ENCODE data around the gene PEA15. TPM values are rescaled to one million over a fixed set of nuclear protein-coding genes. Genes with fewer than 3 reads are reported as not detected.
A peak's percentile ranks its signal among the peaks of the same experiment; 100 is the strongest.

The PEA15 gene
- total RNA-seq, 2 experiments from 2014 or later = 29.3 to 32.5 TPM

DNA sequence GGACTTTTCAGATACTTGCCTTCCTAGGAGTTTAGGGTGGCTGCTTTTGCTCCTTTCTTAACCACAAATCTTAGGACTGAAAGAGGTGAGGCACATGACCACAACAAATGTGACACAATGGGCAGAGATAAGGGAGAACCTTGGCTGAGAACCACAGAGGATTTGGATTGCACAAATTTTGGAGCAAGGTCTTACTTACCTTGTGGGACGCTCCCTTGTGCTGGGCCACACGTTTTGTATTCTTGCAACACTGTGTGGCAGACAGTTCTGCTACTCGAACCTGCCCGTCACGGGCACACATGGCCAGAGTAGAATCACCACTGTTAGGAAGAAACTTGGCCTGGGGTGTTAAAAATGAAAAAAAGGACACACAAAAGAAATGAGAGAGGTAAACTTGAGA, 33.2 kb downstream of the PEA15 start:
- ChIA-PET CTCF (interaction anchor here (0.9 to 5.5 kb wide), 3 partner anchors 13 to 116 kb away, joined by 3 to 26 read pairs (median 3); no protein-coding TSS in a partner anchor), POLR2A (no interaction called here)
- no peaks in the 10 kb centered on the region for H3K9me3 Mint-ChIP-seq
- peaks cover 1% of the 10 kb centered on the region for H3K4me1 Mint-ChIP-seq
- H3K27me3 Mint-ChIP-seq = no peaks in the 10 kb centered on the region
- peaks cover 52% of the 10 kb centered on the region for H3K36me3 Mint-ChIP-seq (ENCODE audit: low read depth)
- no peak for DNase-seq
- no peak overlapping the region for H3K27ac Mint-ChIP-seq
- H3K4me3 Mint-ChIP-seq = no peak overlapping the region

DNA sequence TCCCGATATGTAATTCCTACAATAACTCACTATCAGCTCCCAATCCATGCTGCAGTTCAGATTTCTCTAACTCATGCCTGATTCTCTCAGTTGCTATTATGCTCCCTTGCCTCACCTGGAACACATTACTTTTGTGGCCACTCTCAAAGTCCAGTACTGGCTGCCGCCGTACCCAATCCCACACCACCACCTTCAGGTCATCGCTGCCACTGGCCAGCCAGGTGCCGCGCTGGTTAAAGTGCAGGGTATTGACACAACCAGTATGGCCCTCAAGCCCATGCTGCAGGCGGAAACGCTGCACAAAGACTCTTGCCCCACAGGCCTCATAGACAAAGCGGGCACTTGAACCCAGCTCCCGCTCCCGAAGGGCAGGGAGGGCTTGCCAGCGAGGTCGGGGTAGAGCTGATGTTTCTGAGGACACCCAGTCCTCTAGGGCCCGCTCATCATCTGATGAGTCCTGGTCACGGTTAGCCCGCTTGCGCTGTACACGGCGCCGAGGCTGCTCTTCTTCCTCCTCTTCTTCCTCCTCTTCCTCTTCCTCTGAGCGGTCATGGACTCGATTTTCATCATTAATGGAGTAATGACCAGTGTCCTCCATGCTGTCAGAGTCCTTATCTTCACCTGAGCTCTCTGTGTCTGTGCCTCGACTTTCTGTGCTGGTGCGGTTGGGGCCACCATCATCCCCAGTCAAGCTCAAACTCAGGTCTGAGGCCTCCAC, 34.6 kb downstream of the PEA15 start:
- POLR2A ChIA-PET = no interaction called here

DNA sequence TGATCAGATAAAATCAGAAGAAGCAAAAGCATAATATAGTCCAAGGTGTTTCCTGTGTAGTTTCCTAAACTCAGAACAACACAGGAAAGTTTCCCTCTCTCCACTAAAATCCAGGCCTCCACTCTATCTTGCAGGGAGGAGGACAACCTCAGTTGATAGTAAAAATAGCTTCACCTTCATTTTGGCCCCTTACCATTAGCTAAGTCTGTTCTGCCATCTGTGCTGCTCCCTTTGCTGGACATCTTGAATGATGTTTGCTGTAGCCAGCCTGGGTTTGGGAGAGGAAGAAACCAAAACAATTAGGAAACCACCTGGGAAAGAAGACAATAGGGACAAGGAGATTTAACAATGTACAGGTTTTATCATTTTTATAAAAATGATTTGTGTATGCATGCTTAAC, 38.6 kb downstream of the PEA15 start:
- POLR2A ChIA-PET = no interaction called here
- H3K27ac Mint-ChIP-seq = no peak overlapping the region
- peaks cover 31% of the 10 kb centered on the region for H3K36me3 Mint-ChIP-seq (ENCODE audit: low read depth)
- no peak for DNase-seq
- no peaks in the 10 kb centered on the region for H3K4me1 Mint-ChIP-seq
- CTCF ChIA-PET = interaction anchor here (0.6 to 5.5 kb wide), 8 partner anchors 8 to 189 kb away, joined by 3 to 26 read pairs (median 5); partner anchors contain the start of gene CASQ1
- no peak overlapping the region for H3K4me3 Mint-ChIP-seq
- no peaks in the 10 kb centered on the region for H3K9me3 Mint-ChIP-seq
- H3K27me3 Mint-ChIP-seq = no peaks in the 10 kb centered on the region

More for the DNA sequence above, 34.6 kb downstream of the PEA15 start:
- peaks cover 1% of the 10 kb centered on the region for H3K4me1 Mint-ChIP-seq
- peaks cover 52% of the 10 kb centered on the region for H3K36me3 Mint-ChIP-seq (ENCODE audit: low read depth)
- no peaks in the 10 kb centered on the region for H3K9me3 Mint-ChIP-seq
- no peak overlapping the region for H3K4me3 Mint-ChIP-seq
- DNase-seq = no peak
- no peaks in the 10 kb centered on the region for H3K27me3 Mint-ChIP-seq
- H3K27ac Mint-ChIP-seq = no peak overlapping the region
- CTCF ChIA-PET = interaction anchor here (0.8 to 5.5 kb wide), 4 partner anchors 11 to 115 kb away, joined by 3 to 26 read pairs (median 4); partner anchors contain the start of gene DCAF8

DNA sequence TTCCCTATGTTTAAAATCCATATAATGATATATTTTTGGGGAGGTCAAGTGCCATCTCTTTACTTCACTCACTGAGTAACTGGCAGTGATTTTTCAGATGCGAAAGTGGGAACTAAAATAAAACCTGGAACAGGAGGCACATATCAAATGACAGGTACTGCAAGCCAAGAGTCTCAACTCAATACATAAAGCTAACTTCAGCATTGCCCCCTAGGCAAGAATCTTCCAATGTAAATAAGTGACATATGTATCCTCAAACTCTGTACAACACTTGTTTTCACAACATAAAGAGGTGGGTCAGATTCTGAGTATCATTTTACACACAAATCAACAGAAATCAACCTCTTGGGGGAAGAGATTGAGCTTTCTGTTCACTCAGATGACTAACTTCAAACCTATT, 39.0 kb downstream of the PEA15 start:
- H3K9me3 Mint-ChIP-seq = no peaks in the 10 kb centered on the region
- no peak overlapping the region for H3K27ac Mint-ChIP-seq
- no peaks in the 10 kb centered on the region for H3K4me1 Mint-ChIP-seq
- H3K4me3 Mint-ChIP-seq = no peak overlapping the region
- peaks cover 27% of the 10 kb centered on the region for H3K36me3 Mint-ChIP-seq (ENCODE audit: low read depth)
- POLR2A ChIA-PET = no interaction called here
- CTCF ChIA-PET = interaction anchor here (0.6 to 5.5 kb wide), 7 partner anchors 7 to 190 kb away, joined by 3 to 26 read pairs (median 5); no protein-coding TSS in a partner anchor
- no peaks in the 10 kb centered on the region for H3K27me3 Mint-ChIP-seq
- DNase-seq = no peak

DNA sequence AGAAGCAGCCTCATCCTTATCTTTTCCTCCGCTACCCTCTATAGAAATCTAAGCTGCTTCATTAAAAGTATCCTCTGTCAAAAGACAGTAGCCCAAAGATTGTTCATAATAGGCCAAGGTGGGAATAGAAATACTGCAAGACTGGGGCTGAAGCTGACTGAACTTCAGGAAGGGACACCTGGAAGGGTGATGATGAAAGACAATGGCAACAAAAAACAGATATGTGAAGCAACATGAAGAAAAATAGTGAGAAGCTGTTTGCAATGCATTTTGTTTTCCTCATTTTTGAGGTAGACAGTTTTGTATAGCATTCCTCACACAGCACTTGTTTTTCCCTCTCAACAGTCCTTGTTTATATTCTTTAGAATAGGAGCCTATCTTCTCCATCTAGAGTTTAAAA, 40.2 kb downstream of the PEA15 start:
- Mint-ChIP-seq H3K27me3 (no peaks in the 10 kb centered on the region), H3K4me3 (no peak overlapping the region), H3K9me3 (no peaks in the 10 kb centered on the region), H3K36me3 (ENCODE audit: low read depth) (peaks cover 17% of the 10 kb centered on the region), H3K27ac (no peak overlapping the region), H3K4me1 (no peaks in the 10 kb centered on the region)
- POLR2A ChIA-PET = no interaction called here
- no peak for DNase-seq
- CTCF ChIA-PET = interaction anchor here (1.3 to 1.8 kb wide), 2 partner anchors 15 to 26 kb away, joined by 3 read pairs; no protein-coding TSS in a partner anchor

DNA sequence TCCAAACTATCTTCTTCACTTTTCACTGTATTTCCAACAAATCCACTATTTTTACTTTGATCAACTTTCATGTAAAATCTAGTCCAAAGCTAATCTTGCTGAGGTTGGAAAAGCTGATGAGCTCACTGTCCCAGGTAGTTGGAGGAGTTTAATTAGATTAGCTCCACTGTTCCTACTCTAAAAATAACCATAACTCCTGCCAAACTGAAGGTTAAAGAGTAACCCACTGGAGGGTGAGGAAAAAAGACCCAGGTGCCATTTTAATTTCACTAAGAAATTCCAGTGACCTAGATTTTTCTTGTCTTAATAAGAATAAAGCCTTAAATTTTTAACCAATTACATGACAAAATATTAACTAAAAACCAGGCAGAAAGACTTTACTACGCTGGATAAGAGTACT, 41.9 kb downstream of the PEA15 start:
- Mint-ChIP-seq H3K4me1 (peaks cover 2% of the 10 kb centered on the region), H3K27me3 (no peaks in the 10 kb centered on the region), H3K9me3 (no peaks in the 10 kb centered on the region), H3K36me3 (ENCODE audit: low read depth) (peaks cover 14% of the 10 kb centered on the region), H3K4me3 (no peak overlapping the region), H3K27ac (no peak overlapping the region)
- POLR2A ChIA-PET = no interaction called here
- DNase-seq = no peak
- CTCF ChIA-PET = interaction anchor here (1.0 to 1.8 kb wide), 5 partner anchors 13 to 54 kb away, joined by 3 to 6 read pairs (median 3); partner anchors contain the start of gene DCAF8

DNA sequence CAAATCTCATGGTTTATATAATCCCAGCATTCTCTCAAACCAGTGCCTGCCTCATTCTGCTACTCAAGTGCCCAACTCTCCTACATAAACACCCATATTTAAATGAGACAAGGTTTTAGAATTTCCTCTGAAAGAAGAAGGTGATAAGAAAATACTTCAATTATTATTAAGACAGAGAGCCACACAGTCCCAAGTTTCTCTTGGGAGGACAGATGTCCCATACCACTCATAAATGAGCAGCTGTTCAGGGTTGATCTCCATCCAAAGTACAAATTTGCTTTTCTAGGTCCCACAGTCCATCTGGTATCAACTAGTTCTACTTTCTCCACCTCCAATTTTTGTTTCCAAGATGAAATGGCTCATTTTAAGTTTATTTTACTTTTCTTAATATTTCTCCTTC, 45.8 kb downstream of the PEA15 start:
- Mint-ChIP-seq H3K4me3 (no peak overlapping the region), H3K27ac (no peak overlapping the region)

DNA sequence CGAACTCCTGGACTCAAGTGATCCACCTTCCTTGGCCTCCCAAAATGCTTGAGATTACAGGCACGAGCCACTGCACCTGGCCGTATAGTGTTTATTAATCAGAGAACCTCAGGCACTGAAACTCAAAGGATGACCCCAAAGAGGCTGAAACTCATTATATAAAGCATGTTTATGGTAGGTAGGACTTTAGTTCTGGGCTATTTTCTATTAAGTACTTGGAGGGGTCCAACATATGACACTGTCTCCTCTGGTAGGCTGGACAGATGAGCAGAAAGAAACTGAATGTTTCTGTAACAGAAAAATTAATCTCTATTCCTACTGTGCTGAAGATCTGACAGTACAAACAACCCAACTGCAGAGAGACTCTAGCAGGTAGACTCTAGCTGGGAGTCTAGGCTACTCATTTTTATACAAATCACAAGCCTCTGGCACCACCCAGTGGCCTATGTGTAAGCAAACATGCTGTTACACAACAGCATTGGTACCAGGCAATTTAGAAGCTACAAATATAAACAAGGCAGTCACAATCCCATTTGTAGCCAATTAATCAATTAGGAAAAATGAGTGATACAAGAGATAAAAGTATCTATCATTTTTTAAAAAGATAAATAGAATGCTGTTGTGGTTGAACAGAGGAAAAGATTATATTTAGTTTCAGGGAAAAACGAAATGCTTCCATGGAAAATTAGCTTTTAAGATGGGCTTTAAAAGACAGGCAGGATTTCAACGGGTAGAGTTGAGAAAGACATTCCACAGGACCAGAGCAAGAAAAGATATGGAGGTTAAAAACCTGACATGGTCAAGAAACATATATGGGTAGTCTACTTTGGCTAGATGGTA, 46.7 kb downstream of the PEA15 start:
- H3K4me3 Mint-ChIP-seq = no peak overlapping the region
- peak; percentile 74 for DNase-seq
- POLR2A ChIA-PET = no interaction called here
- H3K27me3 Mint-ChIP-seq = no peaks in the 10 kb centered on the region
- CTCF ChIA-PET = interaction anchor here (0.6 to 3.0 kb wide), 26 partner anchors 9 to 580 kb away, joined by 3 to 26 read pairs (median 4); partner anchors contain the start of gene DCAF8
- H3K36me3 Mint-ChIP-seq (ENCODE audit: low read depth) = peaks cover 5% of the 10 kb centered on the region
- H3K4me1 Mint-ChIP-seq = peaks cover 8% of the 10 kb centered on the region
- H3K9me3 Mint-ChIP-seq = no peaks in the 10 kb centered on the region
- no peak overlapping the region for H3K27ac Mint-ChIP-seq

More for the DNA sequence above, 45.8 kb downstream of the PEA15 start:
- Mint-ChIP-seq H3K4me1 (peaks cover 2% of the 10 kb centered on the region), H3K9me3 (no peaks in the 10 kb centered on the region), H3K27me3 (no peaks in the 10 kb centered on the region), H3K36me3 (ENCODE audit: low read depth) (peaks cover 5% of the 10 kb centered on the region)
- ChIA-PET CTCF (interaction anchor here (0.9 to 3.0 kb wide), 10 partner anchors 10 to 188 kb away, joined by 3 to 26 read pairs (median 6); no protein-coding TSS in a partner anchor), POLR2A (no interaction called here)
- no peak for DNase-seq

DNA sequence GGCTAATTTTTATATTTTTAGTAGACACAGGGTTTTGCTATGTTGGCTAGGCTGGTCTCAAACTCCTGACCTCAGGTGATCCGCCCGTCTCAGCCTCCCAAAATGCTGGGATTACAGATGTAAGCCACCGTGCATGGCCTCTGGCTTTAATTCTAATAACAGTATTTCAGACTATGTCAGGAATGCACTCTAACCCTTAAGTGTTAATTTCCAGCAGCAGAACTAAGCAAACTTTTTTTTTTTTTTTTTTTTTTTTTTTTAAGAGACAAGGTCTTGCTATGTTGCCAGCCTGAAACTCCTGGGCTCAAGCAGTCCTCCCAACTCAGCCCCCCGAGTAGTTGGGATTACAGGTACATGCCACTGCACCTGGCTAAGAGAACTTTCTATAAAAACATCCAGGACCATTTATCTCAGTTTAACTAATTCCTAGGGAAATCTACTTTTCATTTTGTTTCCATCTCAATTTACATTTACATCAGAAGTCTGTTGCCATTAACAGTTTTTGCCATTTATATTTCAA, 50.7 kb downstream of the PEA15 start:
- peaks cover 17% of the 10 kb centered on the region for H3K36me3 Mint-ChIP-seq (ENCODE audit: low read depth)
- POLR2A ChIA-PET = no interaction called here
- H3K4me1 Mint-ChIP-seq = peaks cover 34% of the 10 kb centered on the region
- CTCF ChIA-PET = interaction anchor here (0.6 kb wide), 1 partner anchor 90 kb away, joined by 3 read pairs; no protein-coding TSS in a partner anchor
- no peak for DNase-seq
- H3K9me3 Mint-ChIP-seq = no peaks in the 10 kb centered on the region
- H3K4me3 Mint-ChIP-seq = no peak overlapping the region
- no peak overlapping the region for H3K27ac Mint-ChIP-seq
- no peaks in the 10 kb centered on the region for H3K27me3 Mint-ChIP-seq

DNA sequence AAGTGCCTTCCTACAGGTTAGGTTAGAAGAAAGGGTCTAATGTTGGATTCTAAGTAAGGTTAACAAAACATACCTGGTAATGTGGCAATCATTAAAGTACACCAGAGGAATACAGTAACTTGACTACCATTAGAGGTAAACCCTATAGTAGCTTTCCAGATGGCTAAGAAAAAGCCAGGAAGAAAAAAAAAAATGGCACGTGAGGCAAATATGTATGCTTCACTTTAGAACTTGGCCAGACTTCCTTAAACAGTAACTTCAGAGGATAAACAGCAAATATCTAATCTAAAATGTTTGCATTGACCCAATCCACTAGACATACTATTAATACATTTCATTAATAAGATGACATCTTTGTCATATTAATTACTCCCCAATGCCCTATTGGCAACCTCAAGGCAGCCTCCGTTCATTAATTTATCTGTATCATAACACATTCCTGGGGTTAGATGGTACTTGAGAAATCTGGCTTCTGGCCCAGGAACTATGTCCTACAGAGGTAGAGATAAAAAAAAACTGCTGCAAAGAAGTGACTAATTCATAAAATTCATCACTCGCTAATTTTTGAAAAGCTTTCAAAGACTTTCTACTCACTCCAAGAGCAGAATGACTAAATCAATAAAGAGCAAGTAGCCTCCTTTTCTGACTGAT, 51.3 kb downstream of the PEA15 start:
- Mint-ChIP-seq H3K4me3 (no peak overlapping the region), H3K4me1 (peaks cover 40% of the 10 kb centered on the region), H3K27me3 (no peaks in the 10 kb centered on the region), H3K36me3 (ENCODE audit: low read depth) (peaks cover 17% of the 10 kb centered on the region), H3K9me3 (no peaks in the 10 kb centered on the region), H3K27ac (no peak overlapping the region)
- ChIA-PET POLR2A (no interaction called here), CTCF (interaction anchor here (0.6 to 1.2 kb wide), 3 partner anchors 36 to 160 kb away, joined by 3 to 4 read pairs (median 3); no protein-coding TSS in a partner anchor)
- no peak for DNase-seq

DNA sequence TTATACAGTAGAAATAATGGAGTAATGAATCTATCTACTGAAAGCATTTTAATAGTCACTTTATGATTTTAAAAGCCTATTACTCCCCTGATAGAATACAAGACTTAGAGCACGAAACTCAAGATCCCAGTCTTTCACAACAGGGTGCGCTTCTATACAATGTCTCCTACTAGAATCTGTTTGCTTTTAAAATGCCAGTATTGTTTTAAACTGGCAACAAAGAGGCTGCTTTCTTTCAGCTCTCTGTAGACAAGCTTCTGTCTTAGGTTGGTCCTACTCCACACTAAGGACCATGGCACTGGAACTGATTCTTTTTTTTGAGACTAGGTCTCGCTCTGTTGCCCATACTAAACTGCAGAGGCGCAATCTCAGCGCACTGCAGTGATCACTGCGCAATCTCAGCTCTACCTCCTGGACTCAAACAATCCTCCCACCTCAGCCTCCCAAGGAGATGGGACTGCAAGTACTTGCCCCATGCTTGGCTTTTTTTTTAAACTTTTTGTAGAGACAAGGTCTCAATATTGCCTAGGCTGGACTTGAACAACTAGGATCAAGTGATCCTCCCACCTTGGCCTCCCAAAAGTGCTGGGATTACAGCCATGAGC, 52.3 kb downstream of the PEA15 start:
- H3K36me3 Mint-ChIP-seq (ENCODE audit: low read depth) = peaks cover 21% of the 10 kb centered on the region
- no peak overlapping the region for H3K4me3 Mint-ChIP-seq
- no peaks in the 10 kb centered on the region for H3K27me3 Mint-ChIP-seq
- no peak for DNase-seq
- peaks cover 38% of the 10 kb centered on the region for H3K4me1 Mint-ChIP-seq
- H3K27ac Mint-ChIP-seq = no peak overlapping the region
- POLR2A ChIA-PET = no interaction called here
- no peaks in the 10 kb centered on the region for H3K9me3 Mint-ChIP-seq
- CTCF ChIA-PET = interaction anchor here (0.5 to 1.4 kb wide), 6 partner anchors 35 to 687 kb away, joined by 3 to 4 read pairs (median 3); no protein-coding TSS in a partner anchor

Data from activated CD4-positive, alpha-beta T cell treated with anti-CD3 and anti-CD28 coated beads, Interleukin-2, amount 10 ng/mL, durations not matched to agents 7 days and 5 days (primary cell).